HEK293 (cell line): ENCODE results near the gene SOS2.
A peak's percentile ranks its signal among the peaks of the same experiment; 100 is the strongest.

Source experiments
- CTCF ChIA-PET: fragments of 350-600 bp; formaldehyde crosslinking; extraction: SDS; loops from one replicate; lab custom pipeline; 2021; ENCODE audit warnings: antibody characterized with exemption; lab: Yijun Ruan, JAX
- POLR2A ChIA-PET: fragments of 300-600 bp; formaldehyde crosslinking; extraction: SDS; loops from one replicate; lab custom pipeline; 2020; ENCODE audit warnings: antibody characterized with exemption, inconsistent platforms; lab: Yijun Ruan, JAX
- H3K27ac ChIP-seq: fragments of 200-500 bp; sonication (Bioruptor generic); 2 replicates; pipeline ENCODE4 v1.5.1; 2014; ENCODE audit warnings: low read depth, low read length, control low read depth, inconsistent platforms; ENCODE audit errors: extremely low read depth
- H3K36me3 ChIP-seq, 2 experiments: fragments of 200-500 bp in 1 of 2; sonication (Bioruptor generic) in 1 of 2; 1 replicate in 1 of 2; 2 replicates in 1 of 2; pipeline ENCODE4 v1.5.1; 2014 to 2017; ENCODE audit warnings: inconsistent platforms in 2 of 2, low read length in 2 of 2; ENCODE audit not compliant: control insufficient read depth in 2 of 2, insufficient read depth in 1 of 2
- H3K4me1 ChIP-seq: fragments of 200-500 bp; sonication (Bioruptor generic); 2 replicates; pipeline ENCODE4 v1.5.1; 2014; ENCODE audit warnings: mild to moderate bottlenecking, low read length, inconsistent platforms; ENCODE audit not compliant: control insufficient read depth, insufficient read depth
- H3K4me3 ChIP-seq: 2 replicates; pipeline ENCODE4 v1.5.1; 2011; ENCODE audit warnings: low read depth, mild to moderate bottlenecking, control low read depth, low read length, moderate library complexity
- H3K9me3 ChIP-seq: fragments of 200-500 bp; sonication (Bioruptor generic); 2 replicates; pipeline ENCODE4 v1.5.1; 2014; ENCODE audit warnings: low read depth, low read length, inconsistent platforms; ENCODE audit not compliant: control insufficient read depth, insufficient read depth
- BCL11A ChIP-seq: fragments of 450-650 bp; formaldehyde crosslinking; IDR thresholded peaks from 2 replicates; pipeline ENCODE4 v1.5.1; 2016; ENCODE audit warnings: low read depth, missing biosample characterization, missing genetic modification characterization
- EGR2 ChIP-seq: fragments of 450-650 bp; formaldehyde crosslinking; IDR thresholded peaks from 2 replicates; pipeline ENCODE4 v1.5.1; 2016; ENCODE audit warnings: low read depth, missing biosample characterization, missing genetic modification characterization
- HIC1 ChIP-seq: fragments of 450-650 bp; formaldehyde crosslinking; IDR thresholded peaks from 2 replicates; pipeline ENCODE4 v1.5.1; 2016; ENCODE audit warnings: missing biosample characterization, missing genetic modification characterization
- KLF17 ChIP-seq: fragments of 450-650 bp; formaldehyde crosslinking; IDR thresholded peaks from 2 replicates; pipeline ENCODE4 v1.5.1; 2016; ENCODE audit warnings: missing biosample characterization, missing genetic modification characterization
- KLF8 ChIP-seq: fragments of 450-650 bp; formaldehyde crosslinking; IDR thresholded peaks from 2 replicates; pipeline ENCODE4 v1.5.1; 2016; ENCODE audit warnings: missing biosample characterization, missing genetic modification characterization
- OSR2 ChIP-seq: fragments of 450-650 bp; formaldehyde crosslinking; IDR thresholded peaks from 2 replicates; pipeline ENCODE4 v1.5.1; 2016; ENCODE audit warnings: missing biosample characterization, missing genetic modification characterization
- PRDM10 ChIP-seq: fragments of 450-650 bp; formaldehyde crosslinking; IDR thresholded peaks from 2 replicates; pipeline ENCODE4 v1.5.1; 2016; ENCODE audit warnings: missing biosample characterization, missing genetic modification characterization
- RBAK ChIP-seq: fragments of 450-650 bp; formaldehyde crosslinking; IDR thresholded peaks from 2 replicates; pipeline ENCODE4 v1.5.1; 2016; ENCODE audit warnings: missing biosample characterization, missing genetic modification characterization
- TRIM28 ChIP-seq: IDR thresholded peaks from 2 replicates; pipeline ENCODE4 v1.6.1; 2011; ENCODE audit warnings: low read length, control low read depth, borderline replicate concordance
- ZBTB20 ChIP-seq: fragments of 450-650 bp; formaldehyde crosslinking; IDR thresholded peaks from 2 replicates; pipeline ENCODE4 v1.5.1; 2016; ENCODE audit warnings: missing biosample characterization, missing genetic modification characterization
- ZFP41 ChIP-seq: fragments of 450-650 bp; formaldehyde crosslinking; IDR thresholded peaks from 2 replicates; pipeline ENCODE4 v1.5.1; 2016; ENCODE audit warnings: missing biosample characterization, missing genetic modification characterization, borderline replicate concordance
- ZNF174 ChIP-seq: fragments of 450-650 bp; formaldehyde crosslinking; IDR thresholded peaks from 2 replicates; pipeline ENCODE4 v1.5.0; 2017; ENCODE audit warnings: missing biosample characterization, mild to moderate bottlenecking, missing genetic modification characterization
- ZNF184 ChIP-seq: fragments of 450-650 bp; IDR thresholded peaks from 2 replicates; pipeline ENCODE4 v1.5.1; 2018; ENCODE audit warnings: missing biosample characterization, mild to moderate bottlenecking, missing genetic modification characterization
- ZNF19 ChIP-seq: fragments of 450-650 bp; formaldehyde crosslinking; IDR thresholded peaks from 2 replicates; pipeline ENCODE4; 2016; ENCODE audit warnings: missing biosample characterization, missing genetic modification characterization, low read depth
- ZNF292 ChIP-seq: fragments of 450-650 bp; formaldehyde crosslinking; IDR thresholded peaks from 2 replicates; pipeline ENCODE4 v1.5.1; 2016; ENCODE audit warnings: low read depth, missing biosample characterization, missing genetic modification characterization, borderline replicate concordance
- ZNF501 ChIP-seq: fragments of 450-650 bp; formaldehyde crosslinking; IDR thresholded peaks from 2 replicates; pipeline ENCODE4 v1.5.1; 2016; ENCODE audit warnings: missing biosample characterization, missing genetic modification characterization
- ZNF510 ChIP-seq: fragments of 450-650 bp; formaldehyde crosslinking; IDR thresholded peaks from 2 replicates; pipeline ENCODE4 v1.5.1; 2018; ENCODE audit warnings: mild to moderate bottlenecking, missing genetic modification characterization, missing biosample characterization; ENCODE audit not compliant: insufficient replicate concordance
- ZNF76 ChIP-seq: fragments of 450-650 bp; formaldehyde crosslinking; IDR thresholded peaks from 2 replicates; pipeline ENCODE4; 2016; ENCODE audit warnings: low read depth, missing biosample characterization, missing genetic modification characterization, borderline replicate concordance
- TF ChIP-seq, protein P1 (sequence below): fragments of 450-650 bp; formaldehyde crosslinking; IDR thresholded peaks from 2 replicates; pipeline ENCODE4 v1.5.1; 2016; ENCODE audit warnings: missing biosample characterization, missing genetic modification characterization
- TF ChIP-seq, protein P2 (sequence below): fragments of 450-650 bp; formaldehyde crosslinking; IDR thresholded peaks from 2 replicates; pipeline ENCODE4 v1.5.1; 2016; ENCODE audit warnings: missing biosample characterization, missing genetic modification characterization

The SOS2 gene

DNA sequence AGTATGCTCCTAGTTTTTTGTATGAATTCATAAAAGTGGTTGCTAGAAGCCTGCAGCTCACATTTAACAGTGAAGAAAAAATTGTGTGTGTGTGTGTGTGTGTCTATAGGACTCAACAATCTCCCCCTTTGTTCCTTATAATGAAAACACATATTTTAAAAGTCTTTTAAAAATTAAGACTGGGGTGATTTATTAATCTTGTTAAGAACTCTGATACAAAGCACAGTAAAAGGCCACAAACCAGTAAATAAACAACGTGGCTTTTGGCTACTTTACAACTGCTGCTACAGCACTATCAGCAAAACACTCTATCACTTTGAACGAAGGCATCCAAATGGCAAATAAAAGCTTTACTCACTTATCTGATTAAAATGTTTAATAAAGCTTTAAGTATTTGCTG, 114.4 kb downstream of the SOS2 start:
- TF ChIP-seq ZNF510 (tag by site-specific recombination) (no peak), OSR2 (no peak), ZNF19 (tag by site-specific recombination) (no peak), ZNF174 (tag by site-specific recombination) (no peak), TRIM28 (no peak), KLF8 (no peak), ZNF184 (tag by site-specific recombination) (no peak), ZNF501 (no peak), ZNF76 (no peak), ZFP41 (tag by site-specific recombination) (no peak), PRDM10 (tag by site-specific recombination) (no peak)
- TF ChIP-seq, protein P1, sequence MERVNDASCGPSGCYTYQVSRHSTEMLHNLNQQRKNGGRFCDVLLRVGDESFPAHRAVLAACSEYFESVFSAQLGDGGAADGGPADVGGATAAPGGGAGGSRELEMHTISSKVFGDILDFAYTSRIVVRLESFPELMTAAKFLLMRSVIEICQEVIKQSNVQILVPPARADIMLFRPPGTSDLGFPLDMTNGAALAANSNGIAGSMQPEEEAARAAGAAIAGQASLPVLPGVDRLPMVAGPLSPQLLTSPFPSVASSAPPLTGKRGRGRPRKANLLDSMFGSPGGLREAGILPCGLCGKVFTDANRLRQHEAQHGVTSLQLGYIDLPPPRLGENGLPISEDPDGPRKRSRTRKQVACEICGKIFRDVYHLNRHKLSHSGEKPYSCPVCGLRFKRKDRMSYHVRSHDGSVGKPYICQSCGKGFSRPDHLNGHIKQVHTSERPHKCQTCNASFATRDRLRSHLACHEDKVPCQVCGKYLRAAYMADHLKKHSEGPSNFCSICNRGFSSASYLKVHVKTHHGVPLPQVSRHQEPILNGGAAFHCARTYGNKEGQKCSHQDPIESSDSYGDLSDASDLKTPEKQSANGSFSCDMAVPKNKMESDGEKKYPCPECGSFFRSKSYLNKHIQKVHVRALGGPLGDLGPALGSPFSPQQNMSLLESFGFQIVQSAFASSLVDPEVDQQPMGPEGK (tag by site-specific recombination), result no peak
- TF ChIP-seq, protein P2, sequence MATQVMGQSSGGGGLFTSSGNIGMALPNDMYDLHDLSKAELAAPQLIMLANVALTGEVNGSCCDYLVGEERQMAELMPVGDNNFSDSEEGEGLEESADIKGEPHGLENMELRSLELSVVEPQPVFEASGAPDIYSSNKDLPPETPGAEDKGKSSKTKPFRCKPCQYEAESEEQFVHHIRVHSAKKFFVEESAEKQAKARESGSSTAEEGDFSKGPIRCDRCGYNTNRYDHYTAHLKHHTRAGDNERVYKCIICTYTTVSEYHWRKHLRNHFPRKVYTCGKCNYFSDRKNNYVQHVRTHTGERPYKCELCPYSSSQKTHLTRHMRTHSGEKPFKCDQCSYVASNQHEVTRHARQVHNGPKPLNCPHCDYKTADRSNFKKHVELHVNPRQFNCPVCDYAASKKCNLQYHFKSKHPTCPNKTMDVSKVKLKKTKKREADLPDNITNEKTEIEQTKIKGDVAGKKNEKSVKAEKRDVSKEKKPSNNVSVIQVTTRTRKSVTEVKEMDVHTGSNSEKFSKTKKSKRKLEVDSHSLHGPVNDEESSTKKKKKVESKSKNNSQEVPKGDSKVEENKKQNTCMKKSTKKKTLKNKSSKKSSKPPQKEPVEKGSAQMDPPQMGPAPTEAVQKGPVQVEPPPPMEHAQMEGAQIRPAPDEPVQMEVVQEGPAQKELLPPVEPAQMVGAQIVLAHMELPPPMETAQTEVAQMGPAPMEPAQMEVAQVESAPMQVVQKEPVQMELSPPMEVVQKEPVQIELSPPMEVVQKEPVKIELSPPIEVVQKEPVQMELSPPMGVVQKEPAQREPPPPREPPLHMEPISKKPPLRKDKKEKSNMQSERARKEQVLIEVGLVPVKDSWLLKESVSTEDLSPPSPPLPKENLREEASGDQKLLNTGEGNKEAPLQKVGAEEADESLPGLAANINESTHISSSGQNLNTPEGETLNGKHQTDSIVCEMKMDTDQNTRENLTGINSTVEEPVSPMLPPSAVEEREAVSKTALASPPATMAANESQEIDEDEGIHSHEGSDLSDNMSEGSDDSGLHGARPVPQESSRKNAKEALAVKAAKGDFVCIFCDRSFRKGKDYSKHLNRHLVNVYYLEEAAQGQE, result no peak
- no peaks in the 10 kb centered on the region for H3K9me3 ChIP-seq
- peak overlapping the region; percentile 45; the same call in 1 of the 2 replicates for H3K27ac ChIP-seq
- ChIA-PET CTCF (interaction anchor here (0.9 to 1.5 kb wide), 2 partner anchors 221 to 255 kb away, joined by 3 to 9 read pairs; no protein-coding TSS in a partner anchor), POLR2A (interaction anchor here (0.9 to 2.0 kb wide), 4 partner anchors 195 to 264 kb away, joined by 3 to 6 read pairs (median 4); partner anchors contain the start of genes ARF6, DMAC2L, L2HGDH and NEMF)
- H3K4me1 ChIP-seq, result peaks cover 6% of the 10 kb centered on the region
- H3K4me3 ChIP-seq, result 0 out of 2 replicates have a peak overlapping the region, but pooled peaks have one; percentile 4
- H3K36me3 ChIP-seq, result peaks cover 31 to 34% of the 10 kb centered on the region in 2 experiments

GRCh38 chr14:50116181-50116956, 115.0 kb downstream of the SOS2 start, which contains the start of gene VCPKMT:
Gene VCPKMT (minus strand): TSS chr14:50116572. CDS start chr14:50116552, 20 bp downstream.
- Histone ChIP-seq H3K36me3 (peaks cover 37 to 40% of the 10 kb centered on the region in 2 experiments), H3K27ac (peak within 1 kb of the TSS; percentile 53; the same call in 1 of the 2 replicates), H3K4me3 (peak within 1 kb of the TSS; percentile 94), H3K4me1 (peaks cover 6% of the 10 kb centered on the region), H3K9me3 (no peaks in the 10 kb centered on the region)
- CTCF ChIA-PET, result interaction anchor here (0.6 to 1.5 kb wide), 3 partner anchors 221 to 1475 kb away, joined by 3 to 9 read pairs (median 3); no protein-coding TSS in a partner anchor
- POLR2A ChIA-PET, result interaction anchor here (0.6 to 2.0 kb wide), 6 partner anchors 56 to 264 kb away, joined by 3 to 6 read pairs (median 3); partner anchors contain the start of genes ARF6, DMAC2L, L2HGDH and NEMF
- peak; percentile 44; the same call in 1 of the 2 replicates for TF ChIP-seq EGR2
- TF ChIP-seq ZBTB20 (tag by site-specific recombination), result peak; percentile 65; the same call in 1 of the 2 replicates
- no peak for TF ChIP-seq ZNF292 (tag by site-specific recombination)
- peak; percentile 43; the same call in 1 of the 2 replicates for TF ChIP-seq KLF17 (tag by site-specific recombination)
- no peak for TF ChIP-seq RBAK
- peak; percentile 87 for TF ChIP-seq HIC1 (tag by site-specific recombination)
- no peak for TF ChIP-seq BCL11A (tag by site-specific recombination)
